Erythroblast (primary cell): Measurements from ENCODE around the gene DOCK1.

Experiments used
- GATA1 ChIP-seq: IDR thresholded peaks from 2 replicates; pipeline ENCODE4 v1.6.1; 2011; ENCODE audit warnings: low read depth, mild to moderate bottlenecking, control low read depth, low read length, moderate library complexity
- POLR2A ChIP-seq: IDR thresholded peaks from 2 replicates; pipeline ENCODE4 v1.6.1; 2011; ENCODE audit warnings: mild to moderate bottlenecking, low read length

- TF ChIP-seq POLR2A: no peak
- no peak for TF ChIP-seq GATA1
Measured at GRCh38 chr10:127071126-127071525, 165.9 kb downstream of the DOCK1 start.
